Measurements from ENCODE around the gene EEFSEC. TPM values are rescaled to one million over a fixed set of nuclear protein-coding genes. Genes with fewer than 3 reads are reported as not detected.

Gene EEFSEC
- total and polyA plus RNA-seq, 2 of the 4 experiments (the other 2 are of a cell fraction), result 4.5 to 9.3 TPM

GRCh38 chr3:128188956-128189355 lies 35.7 kb downstream of the EEFSEC start:
- no peak overlapping the region for H3K4me2 ChIP-seq (ENCODE audit: low read depth, low read length)
- H3K4me3 ChIP-seq (ENCODE audit: insufficient read depth, low read depth, low read length), result no peak overlapping the region
- no peak overlapping the region for H2AFZ ChIP-seq (replicated peaks; ENCODE audit: low read length, poor library complexity)
- peaks cover 11% of the 10 kb centered on the region; the same call in 1 of the 2 replicates for H3K9me1 ChIP-seq (ENCODE audit: insufficient read depth, low read length)
- no peak overlapping the region for H4K8ac ChIP-seq (ENCODE audit: low read depth in 2 of 2, low read length in 2 of 2)
- H3K18ac ChIP-seq (ENCODE audit: low read depth, low read length), result no peak overlapping the region
- H3K23ac ChIP-seq (ENCODE audit: low read depth, low read length), result no peak overlapping the region
- H4K20me1 ChIP-seq (ENCODE audit: insufficient read depth, low read length), result peaks cover 8% of the 10 kb centered on the region; the same call in 1 of the 2 replicates
- no peak overlapping the region for H3K4ac ChIP-seq (ENCODE audit: low read depth, low read length)
- no peak overlapping the region for H3K27ac ChIP-seq (ENCODE audit: insufficient read depth, low read length)
- H3K36me3 ChIP-seq (ENCODE audit: control insufficient read depth, insufficient read depth, low read length), result no peaks in the 10 kb centered on the region
- H3K56ac ChIP-seq (ENCODE audit: extremely low read depth, insufficient read depth, low read length), result no peak overlapping the region
- in situ Hi-C loops (cut with MboI; ENCODE audit: low sequenced_read_pairs), result no loop called here
- H2AK9ac ChIP-seq (replicated peaks; ENCODE audit: low read depth, low read length, poor library complexity), result no peak overlapping the region
- H3K27me3 ChIP-seq (ENCODE audit: control insufficient read depth, insufficient read depth, low read length), result no peaks in the 10 kb centered on the region
- TF ChIP-seq POLR2A (IDR thresholded peaks at IDR 0.05; ENCODE audit: low read depth, low read length), result no peak
- no peak for TF ChIP-seq SMC3 (IDR thresholded peaks at IDR 0.05; ENCODE audit: low read depth, low read length)
- TF ChIP-seq, protein P1, sequence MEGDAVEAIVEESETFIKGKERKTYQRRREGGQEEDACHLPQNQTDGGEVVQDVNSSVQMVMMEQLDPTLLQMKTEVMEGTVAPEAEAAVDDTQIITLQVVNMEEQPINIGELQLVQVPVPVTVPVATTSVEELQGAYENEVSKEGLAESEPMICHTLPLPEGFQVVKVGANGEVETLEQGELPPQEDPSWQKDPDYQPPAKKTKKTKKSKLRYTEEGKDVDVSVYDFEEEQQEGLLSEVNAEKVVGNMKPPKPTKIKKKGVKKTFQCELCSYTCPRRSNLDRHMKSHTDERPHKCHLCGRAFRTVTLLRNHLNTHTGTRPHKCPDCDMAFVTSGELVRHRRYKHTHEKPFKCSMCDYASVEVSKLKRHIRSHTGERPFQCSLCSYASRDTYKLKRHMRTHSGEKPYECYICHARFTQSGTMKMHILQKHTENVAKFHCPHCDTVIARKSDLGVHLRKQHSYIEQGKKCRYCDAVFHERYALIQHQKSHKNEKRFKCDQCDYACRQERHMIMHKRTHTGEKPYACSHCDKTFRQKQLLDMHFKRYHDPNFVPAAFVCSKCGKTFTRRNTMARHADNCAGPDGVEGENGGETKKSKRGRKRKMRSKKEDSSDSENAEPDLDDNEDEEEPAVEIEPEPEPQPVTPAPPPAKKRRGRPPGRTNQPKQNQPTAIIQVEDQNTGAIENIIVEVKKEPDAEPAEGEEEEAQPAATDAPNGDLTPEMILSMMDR (conservative IDR thresholded peaks at IDR 0.05; ENCODE audit: low read depth, low read length), result no peak
- TF ChIP-seq RAD21 (IDR thresholded peaks at IDR 0.05; ENCODE audit: low read length), result no peak
- TF ChIP-seq BHLHE40 (IDR thresholded peaks at IDR 0.05; ENCODE audit: low read depth, low read length), result no peak
- TF ChIP-seq MXI1 (IDR thresholded peaks at IDR 0.05; ENCODE audit: borderline replicate concordance, low read depth, low read length), result no peak
- TF ChIP-seq NFE2L2 (IDR thresholded peaks at IDR 0.05; ENCODE audit: low read depth, low read length), result no peak
- no peak for TF ChIP-seq FOS (IDR thresholded peaks at IDR 0.05; ENCODE audit: low read depth, low read length)
- TF ChIP-seq, protein P2, sequence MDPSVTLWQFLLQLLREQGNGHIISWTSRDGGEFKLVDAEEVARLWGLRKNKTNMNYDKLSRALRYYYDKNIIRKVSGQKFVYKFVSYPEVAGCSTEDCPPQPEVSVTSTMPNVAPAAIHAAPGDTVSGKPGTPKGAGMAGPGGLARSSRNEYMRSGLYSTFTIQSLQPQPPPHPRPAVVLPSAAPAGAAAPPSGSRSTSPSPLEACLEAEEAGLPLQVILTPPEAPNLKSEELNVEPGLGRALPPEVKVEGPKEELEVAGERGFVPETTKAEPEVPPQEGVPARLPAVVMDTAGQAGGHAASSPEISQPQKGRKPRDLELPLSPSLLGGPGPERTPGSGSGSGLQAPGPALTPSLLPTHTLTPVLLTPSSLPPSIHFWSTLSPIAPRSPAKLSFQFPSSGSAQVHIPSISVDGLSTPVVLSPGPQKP (IDR thresholded peaks at IDR 0.05; ENCODE audit: borderline replicate concordance, low read depth, low read length), result no peak
- TF ChIP-seq RCOR1 (IDR thresholded peaks at IDR 0.05; ENCODE audit: insufficient replicate concordance, low read length), result no peak
- no peak for TF ChIP-seq RFX5 (IDR thresholded peaks at IDR 0.05; ENCODE audit: low read depth, low read length)
- no peak for TF ChIP-seq MAZ (IDR thresholded peaks at IDR 0.05; ENCODE audit: borderline replicate concordance, low read depth, low read length)
- TF ChIP-seq, protein P3, sequence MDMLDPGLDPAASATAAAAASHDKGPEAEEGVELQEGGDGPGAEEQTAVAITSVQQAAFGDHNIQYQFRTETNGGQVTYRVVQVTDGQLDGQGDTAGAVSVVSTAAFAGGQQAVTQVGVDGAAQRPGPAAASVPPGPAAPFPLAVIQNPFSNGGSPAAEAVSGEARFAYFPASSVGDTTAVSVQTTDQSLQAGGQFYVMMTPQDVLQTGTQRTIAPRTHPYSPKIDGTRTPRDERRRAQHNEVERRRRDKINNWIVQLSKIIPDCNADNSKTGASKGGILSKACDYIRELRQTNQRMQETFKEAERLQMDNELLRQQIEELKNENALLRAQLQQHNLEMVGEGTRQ (IDR thresholded peaks at IDR 0.05; ENCODE audit: low read depth, low read length), result no peak
- no peak for TF ChIP-seq MAFK (IDR thresholded peaks at IDR 0.05; ENCODE audit: low read depth, low read length)
- TF ChIP-seq CHD1 (IDR thresholded peaks at IDR 0.05; ENCODE audit: low read depth, low read length), result no peak
- TF ChIP-seq CEBPB (IDR thresholded peaks at IDR 0.05; ENCODE audit: low read depth, low read length), result no peak
- no peak overlapping the region for H4K5ac ChIP-seq (ENCODE audit: low read depth, low read length)
- dilution Hi-C loops (cut with HindIII; ENCODE audit: low sequenced_read_pairs, unreplicated experiment), result no loop called here
- peaks cover 2% of the 10 kb centered on the region; the same call in 1 of the 2 replicates for H3K4me1 ChIP-seq (ENCODE audit: control insufficient read depth, insufficient read depth, low read length)
- CTCF ChIA-PET, result no interaction called here
- POLR2A ChIA-PET (ENCODE audit: unreplicated experiment), result no interaction called here
- BruUV-seq (replicated peaks), result no TSS peak
- no peak for ATAC-seq (ENCODE audit: low read depth)
- no peak overlapping the region for H2BK20ac ChIP-seq (ENCODE audit: low read depth, low read length)
- H3K9ac ChIP-seq (ENCODE audit: low read depth, low read length), result no peak overlapping the region
- no peak overlapping the region for H2BK120ac ChIP-seq (ENCODE audit: low read depth, low read length)
- peak; percentile 36 for DNase-seq
- no peaks in the 10 kb centered on the region for H3K9me3 ChIP-seq (ENCODE audit: control insufficient read depth, insufficient read depth, low read length)
- H2BK15ac ChIP-seq (ENCODE audit: low read depth, low read length), result no peak overlapping the region
- no peak overlapping the region for H2AK5ac ChIP-seq (ENCODE audit: low read depth, low read length)
- no peak overlapping the region for H3K14ac ChIP-seq (replicated peaks; ENCODE audit: low read depth, low read length)
- H4K91ac ChIP-seq (ENCODE audit: insufficient read depth, low read depth, low read length), result no peak overlapping the region
- no peak overlapping the region for H2BK5ac ChIP-seq (ENCODE audit: low read depth, low read length, poor library complexity, severe bottlenecking)
- no CpG with 5 or more reads among the region's 4 CpGs for WGBS, 2 experiments (ENCODE audit: extremely low coverage in 2 of 2, insufficient read length in 1 of 2)
- intact Hi-C loops (cut with micrococcal nuclease), result no loop called here
- peaks cover 10 to 22% of the 10 kb centered on the region in 2 experiments; a peak in 3 of 4 replicates for H3K79me1 ChIP-seq (ENCODE audit: low read depth in 1 of 2, low read length in 2 of 2)
